ENCODE data around the gene TSHZ2.

GRCh38 chr20:53104884-53105283 lies 132.7 kb downstream of the TSHZ2 start:
- TF ChIP-seq ZBTB33 (IDR thresholded peaks at IDR 0.05; ENCODE audit: extremely low read depth, insufficient replicate concordance, low read length), result no peak
- TF ChIP-seq EGR1 (IDR thresholded peaks at IDR 0.05; ENCODE audit: low read depth), result no peak
- no peak for TF ChIP-seq EZH2 (IDR thresholded peaks at IDR 0.05)
- TF ChIP-seq, protein P1, sequence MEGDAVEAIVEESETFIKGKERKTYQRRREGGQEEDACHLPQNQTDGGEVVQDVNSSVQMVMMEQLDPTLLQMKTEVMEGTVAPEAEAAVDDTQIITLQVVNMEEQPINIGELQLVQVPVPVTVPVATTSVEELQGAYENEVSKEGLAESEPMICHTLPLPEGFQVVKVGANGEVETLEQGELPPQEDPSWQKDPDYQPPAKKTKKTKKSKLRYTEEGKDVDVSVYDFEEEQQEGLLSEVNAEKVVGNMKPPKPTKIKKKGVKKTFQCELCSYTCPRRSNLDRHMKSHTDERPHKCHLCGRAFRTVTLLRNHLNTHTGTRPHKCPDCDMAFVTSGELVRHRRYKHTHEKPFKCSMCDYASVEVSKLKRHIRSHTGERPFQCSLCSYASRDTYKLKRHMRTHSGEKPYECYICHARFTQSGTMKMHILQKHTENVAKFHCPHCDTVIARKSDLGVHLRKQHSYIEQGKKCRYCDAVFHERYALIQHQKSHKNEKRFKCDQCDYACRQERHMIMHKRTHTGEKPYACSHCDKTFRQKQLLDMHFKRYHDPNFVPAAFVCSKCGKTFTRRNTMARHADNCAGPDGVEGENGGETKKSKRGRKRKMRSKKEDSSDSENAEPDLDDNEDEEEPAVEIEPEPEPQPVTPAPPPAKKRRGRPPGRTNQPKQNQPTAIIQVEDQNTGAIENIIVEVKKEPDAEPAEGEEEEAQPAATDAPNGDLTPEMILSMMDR (IDR thresholded peaks at IDR 0.05 in 2 of 3, conservative IDR thresholded peaks at IDR 0.05 in 1 of 3; ENCODE audit: borderline replicate concordance in 1 of 3, insufficient read depth in 1 of 3, low read depth in 2 of 3, low read length in 2 of 3), result no peak
- no peak for TF ChIP-seq POLR2A (IDR thresholded peaks at IDR 0.05; ENCODE audit: borderline replicate concordance, extremely low read depth, insufficient read depth, insufficient read length)
- TF ChIP-seq, protein P2, sequence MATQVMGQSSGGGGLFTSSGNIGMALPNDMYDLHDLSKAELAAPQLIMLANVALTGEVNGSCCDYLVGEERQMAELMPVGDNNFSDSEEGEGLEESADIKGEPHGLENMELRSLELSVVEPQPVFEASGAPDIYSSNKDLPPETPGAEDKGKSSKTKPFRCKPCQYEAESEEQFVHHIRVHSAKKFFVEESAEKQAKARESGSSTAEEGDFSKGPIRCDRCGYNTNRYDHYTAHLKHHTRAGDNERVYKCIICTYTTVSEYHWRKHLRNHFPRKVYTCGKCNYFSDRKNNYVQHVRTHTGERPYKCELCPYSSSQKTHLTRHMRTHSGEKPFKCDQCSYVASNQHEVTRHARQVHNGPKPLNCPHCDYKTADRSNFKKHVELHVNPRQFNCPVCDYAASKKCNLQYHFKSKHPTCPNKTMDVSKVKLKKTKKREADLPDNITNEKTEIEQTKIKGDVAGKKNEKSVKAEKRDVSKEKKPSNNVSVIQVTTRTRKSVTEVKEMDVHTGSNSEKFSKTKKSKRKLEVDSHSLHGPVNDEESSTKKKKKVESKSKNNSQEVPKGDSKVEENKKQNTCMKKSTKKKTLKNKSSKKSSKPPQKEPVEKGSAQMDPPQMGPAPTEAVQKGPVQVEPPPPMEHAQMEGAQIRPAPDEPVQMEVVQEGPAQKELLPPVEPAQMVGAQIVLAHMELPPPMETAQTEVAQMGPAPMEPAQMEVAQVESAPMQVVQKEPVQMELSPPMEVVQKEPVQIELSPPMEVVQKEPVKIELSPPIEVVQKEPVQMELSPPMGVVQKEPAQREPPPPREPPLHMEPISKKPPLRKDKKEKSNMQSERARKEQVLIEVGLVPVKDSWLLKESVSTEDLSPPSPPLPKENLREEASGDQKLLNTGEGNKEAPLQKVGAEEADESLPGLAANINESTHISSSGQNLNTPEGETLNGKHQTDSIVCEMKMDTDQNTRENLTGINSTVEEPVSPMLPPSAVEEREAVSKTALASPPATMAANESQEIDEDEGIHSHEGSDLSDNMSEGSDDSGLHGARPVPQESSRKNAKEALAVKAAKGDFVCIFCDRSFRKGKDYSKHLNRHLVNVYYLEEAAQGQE (IDR thresholded peaks at IDR 0.05; ENCODE audit: low read depth), result no peak
- TF ChIP-seq TCF7L2 (IDR thresholded peaks at IDR 0.05; ENCODE audit: borderline replicate concordance, extremely low read depth, insufficient read depth, insufficient read length), result no peak

Data from HCT116 (cell line).